Neural cell (in vitro differentiated cells): Measurements from ENCODE around the gene MTREX.

ENCODE experiments used
- CTCF ChIP-seq: fragments of 450-650 bp; IDR thresholded peaks from 2 replicates; pipeline ENCODE4 v1.5.1; 2014; ENCODE audit warnings: antibody characterized with exemption, mild to moderate bottlenecking, moderate library complexity; ENCODE audit not compliant: poor library complexity, severe bottlenecking
- EP300 ChIP-seq: fragments of 450-650 bp; conservative IDR thresholded peaks from 2 replicates; pipeline ENCODE4 v1.6.1; 2014; ENCODE audit warnings: antibody characterized with exemption, mild to moderate bottlenecking, moderate library complexity; ENCODE audit not compliant: poor library complexity, severe bottlenecking
- EZH2 ChIP-seq: fragments of 200-600, 300-800 bp; shearing (Covaris generic), sonication (generic); IDR thresholded peaks from 2 replicates; pipeline ENCODE4 v1.6.1; 2014; ENCODE audit warnings: antibody characterized with exemption, low read length, borderline replicate concordance, mild to moderate bottlenecking; ENCODE audit not compliant: insufficient read depth, poor library complexity, severe bottlenecking
- MXI1 ChIP-seq: fragments of 450-650 bp; conservative IDR thresholded peaks from 2 replicates; pipeline ENCODE4 v1.6.1; 2014; ENCODE audit warnings: antibody characterized with exemption, mild to moderate bottlenecking; ENCODE audit not compliant: poor library complexity, severe bottlenecking
- POLR2AphosphoS5 ChIP-seq: IDR thresholded peaks from 2 replicates; pipeline ENCODE4 v1.6.1; 2012
- RAD21 ChIP-seq: fragments of 450-650 bp; conservative IDR thresholded peaks from 2 replicates; pipeline ENCODE4 v1.6.1; 2014; ENCODE audit warnings: antibody characterized with exemption, mild to moderate bottlenecking, moderate library complexity
- REST ChIP-seq: IDR thresholded peaks from 2 replicates; pipeline ENCODE4 v1.6.1; 2012; ENCODE audit warnings: borderline replicate concordance
- SMC3 ChIP-seq: fragments of 450-650 bp; conservative IDR thresholded peaks from 2 replicates; pipeline ENCODE4 v1.6.1; 2014; ENCODE audit warnings: antibody characterized with exemption, mild to moderate bottlenecking, moderate library complexity; ENCODE audit not compliant: poor library complexity
- TAF1 ChIP-seq: IDR thresholded peaks from 2 replicates; pipeline ENCODE4 v1.6.1; 2012; ENCODE audit warnings: low read depth

GRCh38 chr5:55313870-55314617 is 6.3 kb downstream of the MTREX start:
- TF ChIP-seq EP300 = no peak
- TF ChIP-seq CTCF = no peak
- TF ChIP-seq POLR2AphosphoS5 = no peak
- TF ChIP-seq EZH2 = no peak
- no peak for TF ChIP-seq RAD21
- TF ChIP-seq REST = no peak
- no peak for TF ChIP-seq MXI1
- no peak for TF ChIP-seq TAF1
- TF ChIP-seq SMC3 = no peak
